Stimulated activated CD4-positive, alpha-beta T cell treated with anti-CD3 and anti-CD28 coated beads, Interleukin-12 subunit alpha, Interleukin-12 subunit beta, amount 100 ng/mL, for 48 hours (primary cell): Measurements from ENCODE around the gene LRRC28.
"Not testable (repeated sequence)": the region's sequence is repeated elsewhere in the genome, so short reads cannot be mapped to it uniquely, and the experiment has no call there.

ENCODE experiments used
- DNase-seq, 3 donors: peaks; one replicate each; pipeline ENCODE4 v3.0.0-alpha.2; 2020; ENCODE audit warnings: low read depth in 2 of 3, low spot score in 1 of 3

LRRC28 gene

DNA sequence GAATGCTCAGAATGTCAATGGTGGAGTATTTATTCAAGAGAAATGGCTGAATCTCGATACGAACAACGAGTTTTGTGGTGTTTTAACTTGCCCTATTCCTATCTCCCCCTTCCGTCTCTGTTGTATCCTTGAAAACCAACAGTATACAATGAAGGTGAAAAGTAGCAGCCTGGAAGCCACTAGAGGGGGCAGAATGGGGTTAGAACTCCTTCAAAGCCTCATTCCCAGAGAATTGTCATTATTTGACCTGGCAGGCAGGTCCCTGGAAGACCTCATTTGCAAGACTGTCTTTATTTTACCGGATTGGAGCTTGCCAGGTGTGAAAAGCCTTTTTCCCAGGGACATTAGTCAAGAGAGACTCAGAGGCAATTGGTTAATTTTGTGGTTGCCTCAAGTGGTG, 139.4 kb downstream of the LRRC28 start:
- DNase-seq = no peak

DNA sequence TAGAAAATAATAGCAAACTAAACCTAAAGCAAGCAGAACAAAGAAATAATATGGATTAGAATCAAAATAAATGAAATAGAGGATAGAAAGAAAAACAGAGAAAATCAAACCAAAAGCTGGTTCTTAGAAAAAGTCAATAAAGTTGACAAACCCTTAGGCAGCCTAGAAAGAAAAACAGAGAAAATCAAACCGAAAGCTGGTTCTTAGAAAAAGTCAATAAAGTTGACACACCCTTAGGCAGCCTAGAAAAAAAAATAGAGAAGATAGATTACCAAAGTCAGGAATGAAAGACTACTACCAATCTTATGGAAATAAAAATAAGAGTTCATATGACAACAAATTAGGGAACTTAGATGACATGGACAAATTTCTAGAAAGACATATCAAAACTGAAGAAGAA, 142.4 kb downstream of the LRRC28 start:
- no peak for DNase-seq

- DNase-seq = no peak
Measured at GRCh38 chr15:99396375-99396774, 145.1 kb downstream of the LRRC28 start.

- no peak for DNase-seq
Measured at GRCh38 chr15:99399061-99399460, 147.8 kb downstream of the LRRC28 start.

- no peak for DNase-seq
Measured at GRCh38 chr15:99399618-99400017, 148.3 kb downstream of the LRRC28 start.

DNA sequence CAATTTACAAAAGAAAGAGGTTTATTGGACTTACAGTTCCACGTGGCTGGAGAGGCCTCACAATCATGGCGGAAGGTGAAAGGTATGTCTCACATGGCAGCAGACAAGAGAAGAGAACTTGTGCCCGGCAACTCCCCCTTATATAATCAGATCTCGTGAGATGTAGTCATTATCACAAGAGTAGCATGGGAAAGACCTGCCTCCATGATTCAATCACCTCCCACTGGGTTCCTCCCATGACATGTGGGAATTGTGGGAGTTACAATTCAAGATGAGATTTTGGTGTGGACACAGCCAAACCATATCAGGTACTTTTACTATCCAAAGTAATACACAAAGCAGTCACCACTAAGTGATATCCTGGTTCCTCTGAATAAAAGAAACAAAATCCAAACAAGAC, 149.9 kb downstream of the LRRC28 start:
- DNase-seq = not testable (repeated sequence)

GRCh38 chr15:99402014-99402729, 150.9 kb downstream of the LRRC28 start:
- no peak for DNase-seq

DNA sequence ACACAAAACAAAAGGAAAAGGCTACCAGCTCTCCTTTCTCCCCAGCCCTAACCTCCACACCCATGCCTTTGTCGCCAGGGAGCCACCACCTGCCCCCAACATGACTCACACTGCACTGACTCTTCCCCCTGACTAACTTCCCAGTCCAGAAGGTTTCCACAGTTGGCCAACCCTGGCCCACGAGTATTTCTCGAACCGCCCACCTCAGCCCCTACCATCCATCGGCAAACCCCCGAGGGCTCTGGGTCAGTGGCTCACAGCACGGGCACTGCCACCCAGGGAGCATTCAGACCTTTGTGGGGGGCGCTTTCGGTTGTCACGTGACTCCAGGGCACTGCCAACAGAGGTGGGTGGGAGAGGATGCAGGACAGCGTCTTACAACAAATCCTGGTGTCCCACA, 152.3 kb downstream of the LRRC28 start:
- no peak for DNase-seq

GRCh38 chr15:99404454-99404853, 153.2 kb downstream of the LRRC28 start:
- DNase-seq = no peak

DNA sequence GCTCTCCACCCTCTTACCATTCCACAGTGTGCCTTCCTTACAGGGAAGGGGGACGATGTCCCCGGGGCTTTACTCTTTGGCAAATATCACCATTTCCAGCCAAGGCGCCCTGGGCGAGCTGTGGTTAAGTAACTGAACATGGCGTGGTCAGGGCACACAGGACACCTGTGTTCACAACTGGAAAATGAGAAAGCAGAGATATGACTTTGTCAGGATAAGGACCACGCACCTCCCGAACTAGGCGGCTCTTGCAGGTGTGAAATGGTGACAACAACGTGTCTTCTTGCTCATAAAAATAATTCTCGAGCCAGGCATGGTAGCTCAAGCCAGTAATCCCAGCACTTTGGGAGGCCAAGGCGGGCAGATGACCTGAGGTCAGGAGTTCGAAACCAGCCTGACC, 154.8 kb downstream of the LRRC28 start:
- no peak for DNase-seq

DNA sequence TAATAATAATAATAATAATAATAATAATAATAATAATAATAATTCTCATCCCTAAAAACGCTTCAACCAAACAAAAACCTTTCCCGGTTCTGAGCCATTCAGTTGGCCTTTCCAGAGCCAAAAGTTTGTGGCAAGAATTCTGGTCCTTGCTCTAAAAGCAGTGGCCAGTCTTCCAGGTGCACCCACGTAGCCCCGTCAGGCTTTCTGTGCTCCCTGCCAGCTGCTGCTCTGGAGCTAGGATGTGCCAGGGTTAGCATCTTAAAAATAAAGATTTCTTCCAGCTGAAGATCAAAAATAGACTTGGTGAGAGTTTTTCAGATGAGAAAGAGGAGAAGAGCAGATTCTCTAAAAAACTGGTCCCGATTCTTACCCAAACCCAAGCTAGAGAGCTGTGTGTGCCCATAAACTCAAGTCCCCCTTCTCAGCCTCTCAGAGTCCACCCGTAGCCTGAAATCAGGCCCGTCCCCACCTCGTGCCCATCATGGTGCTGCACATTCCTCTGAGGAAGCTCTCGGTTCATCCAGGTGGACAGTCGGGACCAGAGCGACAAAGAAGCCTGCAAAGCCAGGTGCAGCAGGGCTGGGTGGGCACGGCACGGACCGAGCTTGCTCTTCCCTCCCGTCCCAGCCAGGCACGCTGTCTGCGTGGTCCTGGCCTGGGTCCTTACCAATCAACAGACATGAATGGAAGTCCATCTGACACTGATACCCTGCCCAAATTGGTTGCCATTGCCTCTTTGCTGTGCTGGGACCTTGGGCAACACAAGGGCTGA, 155.6 kb downstream of the LRRC28 start:
- DNase-seq = no peak

- DNase-seq = no peak
Measured at GRCh38 chr15:99407716-99408115, 156.4 kb downstream of the LRRC28 start.

- no peak for DNase-seq
Measured at GRCh38 chr15:99408236-99409096, 157.2 kb downstream of the LRRC28 start.

- no peak for DNase-seq
Measured at GRCh38 chr15:99409097-99409473, 157.8 kb downstream of the LRRC28 start.

GRCh38 chr15:99409560-99409959, 158.3 kb downstream of the LRRC28 start:
- DNase-seq = no peak

GRCh38 chr15:99410477-99410876, 159.2 kb downstream of the LRRC28 start:
- no peak for DNase-seq

- no peak for DNase-seq
Measured at GRCh38 chr15:99411234-99411633, 160.0 kb downstream of the LRRC28 start.

DNA sequence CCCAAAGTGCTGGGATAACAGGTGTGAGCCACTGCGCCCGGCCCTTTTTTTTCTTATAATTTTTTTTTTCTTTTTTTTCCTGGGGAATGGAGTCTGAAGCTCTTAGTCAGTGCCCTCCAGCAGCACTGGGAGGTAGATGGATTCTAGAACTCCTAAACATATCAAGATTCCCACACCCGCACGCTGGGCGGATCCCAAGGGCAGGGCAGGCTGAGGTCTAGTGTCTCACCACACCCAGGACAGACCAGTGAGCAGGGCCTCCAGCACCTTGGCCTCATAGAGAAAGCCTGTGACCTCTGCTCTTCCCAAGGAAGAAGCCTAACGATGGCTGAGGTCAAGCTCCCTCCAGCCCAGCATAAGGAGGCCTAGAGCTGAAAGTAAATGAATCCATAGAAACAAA, 160.8 kb downstream of the LRRC28 start:
- DNase-seq = no peak

DNA sequence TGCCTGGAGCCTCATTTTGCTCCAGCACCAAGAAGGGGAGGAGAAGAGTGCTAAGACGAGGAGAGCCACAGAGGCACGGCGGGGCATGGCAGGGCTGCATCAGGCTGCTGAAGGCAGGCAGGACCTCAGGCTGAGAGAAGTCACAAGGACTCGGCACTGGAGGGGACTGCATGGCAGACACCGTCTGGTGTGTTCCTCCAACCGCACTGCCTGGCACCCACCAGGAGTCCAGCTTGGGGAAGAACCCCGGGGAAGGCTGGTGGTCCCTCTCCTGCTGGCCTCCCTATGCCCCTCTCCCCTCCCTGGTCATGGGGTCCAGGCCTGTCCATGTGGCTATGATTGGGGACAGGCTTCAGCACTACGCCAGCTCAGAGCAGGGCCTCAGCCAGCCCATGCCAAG, 161.3 kb downstream of the LRRC28 start:
- no peak for DNase-seq

GRCh38 chr15:99413955-99414754, 162.9 kb downstream of the LRRC28 start:
- no peak for DNase-seq
